Activated T-helper 1 cell treated with anti-CD3 and anti-CD28 coated beads, Interleukin-2, amount 50 U/mL, for 16 hours (primary cell): Measurements from ENCODE around the gene IRAK1.
A peak's percentile ranks its signal among the peaks of the same experiment; 100 is the strongest.

Experiments used
- DNase-seq, 2 donors: peaks; one replicate each; pipeline ENCODE4 v3.0.0-alpha.2; 2020; ENCODE audit warnings: low read depth in 1 of 2, low spot score in 1 of 2

IRAK1 gene

DNA sequence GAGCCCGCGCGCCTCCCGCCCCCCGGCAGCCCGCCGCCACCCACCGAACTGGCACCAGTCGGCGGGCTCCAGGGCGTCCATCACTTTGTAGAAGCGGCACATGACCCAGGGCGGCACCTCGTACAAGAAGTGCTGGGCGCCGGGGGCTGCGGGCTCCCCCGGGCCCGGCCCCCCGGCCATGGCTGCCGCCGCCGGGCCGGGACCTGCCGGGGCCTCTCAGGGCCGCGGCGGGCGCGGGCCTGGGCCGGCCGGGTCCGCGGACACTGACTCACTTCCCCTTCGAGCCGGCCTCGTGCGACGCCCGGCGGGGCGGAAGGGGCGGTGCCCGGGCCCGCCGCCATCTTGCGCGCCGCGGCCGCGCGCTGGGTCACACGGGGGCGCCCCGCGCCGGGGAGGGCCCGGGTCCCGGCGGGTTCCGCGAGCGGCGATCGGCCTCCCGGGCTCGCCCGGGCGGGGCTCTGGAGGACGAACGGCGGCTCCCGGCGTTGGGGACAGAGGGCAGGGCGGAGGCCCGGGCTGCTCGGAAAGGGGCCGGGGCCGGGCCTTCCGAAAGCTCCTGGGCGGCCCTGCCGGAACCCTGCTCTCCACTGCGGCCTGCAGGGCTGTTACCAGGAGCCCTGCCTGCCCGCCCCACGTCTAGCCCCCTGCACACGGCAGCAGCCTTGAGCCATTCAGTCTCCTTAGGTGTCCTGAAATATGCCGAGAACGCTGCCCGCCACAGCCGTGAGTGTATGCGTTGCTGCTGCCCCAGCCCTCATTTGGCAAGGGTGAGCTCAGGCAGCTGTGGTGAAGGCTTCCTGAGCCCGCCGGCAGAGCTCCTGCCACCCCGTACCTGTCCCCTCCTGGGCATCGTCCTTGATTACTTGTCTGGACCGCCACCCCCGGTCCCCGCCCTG, at the start of gene IRAK1:
Gene IRAK1 (minus strand): TSS at position 270 of the 896 bp plus-strand sequence. CDS start 90 bp downstream, at position 180.
- DNase-seq, result peak in 1 of 2 donors; percentile 49

DNA sequence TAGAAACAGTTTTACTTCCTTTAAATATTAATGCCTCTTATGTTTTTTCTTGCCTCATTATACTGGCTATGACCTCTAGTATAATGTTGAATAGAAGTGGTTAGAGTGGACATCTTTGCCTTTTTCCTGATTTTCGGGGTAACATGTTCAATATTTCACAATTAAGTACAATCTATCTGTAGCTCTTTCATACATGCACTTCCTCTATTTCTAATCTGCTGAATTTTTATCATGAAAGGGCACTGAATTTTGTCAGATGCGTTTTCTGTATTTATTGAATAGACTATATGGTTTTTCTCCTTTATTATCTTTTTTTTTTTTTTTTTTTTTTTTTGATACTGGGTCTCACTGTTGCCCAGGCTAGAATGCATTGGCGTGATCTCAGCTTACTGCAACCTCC, 48.9 kb upstream of the IRAK1 start:
- no peak for DNase-seq

DNA sequence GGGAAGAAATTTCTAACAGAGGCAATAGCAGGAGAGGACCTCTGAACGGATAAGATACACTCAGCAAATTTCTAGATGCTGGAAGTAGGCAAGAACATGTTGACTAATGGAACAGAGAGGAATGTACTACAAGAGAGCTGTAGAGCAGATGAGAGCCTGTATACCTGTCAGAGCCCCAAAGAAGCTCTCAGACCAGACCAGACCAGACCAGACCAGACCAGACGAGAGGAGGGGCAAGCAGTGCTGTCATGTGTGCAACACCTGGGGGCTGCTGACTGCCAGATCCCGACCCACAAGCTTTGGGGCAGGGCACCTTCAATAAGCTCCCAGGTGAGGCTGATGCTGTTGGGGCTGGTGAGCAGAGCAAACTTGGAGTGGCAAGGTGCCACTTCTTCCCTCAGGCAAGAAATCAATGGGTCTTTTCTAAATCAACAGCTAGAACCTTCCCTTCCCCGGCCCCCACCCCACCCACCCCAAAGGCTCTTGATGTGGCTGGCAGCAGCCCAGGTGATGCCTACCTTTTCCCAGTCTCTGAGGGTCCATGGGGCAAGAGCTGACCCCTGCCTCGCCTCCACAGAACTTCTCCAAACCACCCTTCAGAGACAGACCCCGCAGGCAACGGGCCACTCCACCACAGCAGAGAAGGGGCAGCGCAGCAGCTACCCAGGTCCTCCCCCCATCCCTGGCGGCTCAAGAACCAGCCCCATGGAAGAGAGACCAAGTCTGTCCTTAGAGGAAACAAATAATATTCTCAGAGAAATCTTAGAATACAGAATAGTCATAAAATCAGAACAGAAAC, 45.1 kb upstream of the IRAK1 start:
- DNase-seq, result no peak

DNA sequence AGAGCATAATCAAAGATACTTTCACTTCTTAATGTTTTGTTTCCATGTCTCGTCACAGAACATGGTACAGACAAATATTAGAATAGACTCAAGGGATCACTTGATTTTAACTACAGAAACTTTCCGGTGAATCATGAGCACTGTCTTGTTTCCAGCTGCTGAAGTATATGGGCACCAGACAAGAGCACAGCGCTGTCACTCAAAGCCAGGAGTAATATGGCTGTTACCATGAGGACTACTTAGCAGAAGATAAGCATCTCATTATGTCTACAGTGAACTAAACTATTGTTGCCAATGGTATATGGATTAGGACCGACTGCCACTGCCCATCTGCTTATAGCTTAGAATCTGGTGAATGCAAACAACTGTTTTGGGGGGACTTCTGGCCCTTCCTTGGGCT, 43.5 kb upstream of the IRAK1 start:
- DNase-seq, result no peak

DNA sequence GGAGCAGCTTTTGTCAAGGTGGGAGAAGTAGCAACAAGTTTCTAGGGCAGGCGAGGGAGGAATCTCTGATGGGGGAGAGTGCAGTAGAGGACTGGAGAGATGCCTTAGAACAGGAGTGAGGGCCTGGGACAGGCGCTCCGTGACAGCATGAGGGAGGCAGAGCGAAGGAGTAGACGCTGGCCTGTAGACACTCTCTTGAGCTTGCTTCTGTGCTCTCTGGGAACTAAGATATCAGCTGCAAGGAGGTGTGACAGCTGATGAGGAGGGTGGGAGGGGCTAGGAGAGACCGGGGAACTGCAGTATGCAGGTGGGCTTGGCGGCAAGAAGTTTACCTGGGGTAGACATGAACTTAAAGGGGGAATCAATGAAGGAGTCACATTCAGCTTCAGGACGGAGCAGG, 42.1 kb upstream of the IRAK1 start:
- DNase-seq, result no peak

DNA sequence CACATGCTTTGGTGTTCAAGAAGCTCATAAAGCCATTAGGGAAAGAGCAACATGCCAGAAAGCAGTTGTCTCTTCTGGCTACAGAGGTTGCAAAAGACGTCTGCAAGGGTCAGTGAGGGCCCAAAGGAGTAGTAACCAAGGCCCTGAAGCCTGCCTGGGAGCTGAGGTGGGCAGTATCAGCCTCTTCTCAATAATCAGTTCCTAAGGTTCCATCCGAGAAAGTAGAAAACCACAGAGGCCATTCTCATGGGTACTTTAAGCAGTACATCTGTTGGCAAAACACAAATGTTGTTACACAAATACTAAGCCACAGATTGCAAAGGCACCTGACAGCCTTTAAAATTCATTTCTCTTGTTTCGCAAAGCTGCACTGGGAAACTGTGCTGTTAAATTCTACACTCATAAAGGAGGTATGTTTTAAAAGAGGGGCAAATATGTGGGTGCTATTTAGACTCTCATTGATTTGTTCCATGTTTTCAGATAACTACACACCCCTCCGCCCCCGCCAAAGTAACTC, 40.1 kb upstream of the IRAK1 start:
- no peak for DNase-seq

DNA sequence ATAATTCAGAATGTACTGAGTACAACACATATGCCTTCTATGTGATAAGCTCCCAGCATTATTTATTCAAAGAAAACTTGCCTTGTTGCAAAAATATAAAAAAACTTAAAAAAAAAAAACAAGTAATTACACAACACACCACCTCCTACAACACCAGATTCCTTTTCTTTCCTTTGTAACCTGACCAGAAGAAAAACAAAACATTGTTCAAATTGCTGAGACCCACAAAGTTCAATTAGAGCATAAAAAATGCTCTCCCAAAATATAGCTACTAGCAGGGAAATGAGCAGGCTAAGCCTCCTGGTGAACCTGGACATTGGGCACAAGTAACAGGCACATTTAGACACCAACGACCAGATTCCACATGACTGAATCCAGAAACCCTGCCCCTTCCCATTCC, 39.5 kb upstream of the IRAK1 start:
- DNase-seq, result no peak

DNA sequence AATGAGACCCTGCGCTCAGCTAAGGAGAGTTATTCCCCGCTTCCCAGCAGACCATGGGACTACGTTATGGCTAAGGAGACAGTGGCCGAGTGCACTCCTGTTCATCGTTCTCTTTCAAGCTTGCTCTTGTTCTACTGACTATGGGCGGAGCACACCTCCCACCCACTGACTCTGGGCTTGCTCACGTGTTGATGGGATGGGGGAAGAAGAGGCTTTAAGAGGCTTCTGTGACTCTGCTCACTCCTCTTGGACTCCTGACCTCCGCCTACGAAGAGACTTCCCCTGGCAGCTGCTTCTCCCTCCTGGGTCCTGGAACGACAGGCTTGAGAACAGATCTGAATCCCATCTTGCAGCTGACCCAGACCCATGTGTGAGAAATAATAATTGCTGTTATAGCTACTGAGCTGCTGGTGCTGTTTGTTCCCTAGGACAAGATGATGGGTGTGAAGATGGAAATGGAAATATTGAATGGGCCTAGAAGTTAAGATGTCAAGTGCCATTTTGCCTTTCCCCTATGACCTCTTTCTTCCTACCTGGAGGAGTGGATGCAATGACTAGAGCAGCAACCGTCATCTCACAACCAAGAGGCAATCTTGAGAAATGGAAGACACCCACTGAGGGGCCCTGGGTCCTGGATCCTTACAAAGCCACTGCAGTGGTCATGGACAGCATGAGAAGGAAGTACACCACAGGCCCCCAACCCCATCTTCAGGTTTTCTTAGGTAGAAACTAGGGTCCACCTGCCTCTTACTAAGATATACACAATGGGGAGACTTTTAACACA, 38.7 kb upstream of the IRAK1 start:
- DNase-seq, result no peak

DNA sequence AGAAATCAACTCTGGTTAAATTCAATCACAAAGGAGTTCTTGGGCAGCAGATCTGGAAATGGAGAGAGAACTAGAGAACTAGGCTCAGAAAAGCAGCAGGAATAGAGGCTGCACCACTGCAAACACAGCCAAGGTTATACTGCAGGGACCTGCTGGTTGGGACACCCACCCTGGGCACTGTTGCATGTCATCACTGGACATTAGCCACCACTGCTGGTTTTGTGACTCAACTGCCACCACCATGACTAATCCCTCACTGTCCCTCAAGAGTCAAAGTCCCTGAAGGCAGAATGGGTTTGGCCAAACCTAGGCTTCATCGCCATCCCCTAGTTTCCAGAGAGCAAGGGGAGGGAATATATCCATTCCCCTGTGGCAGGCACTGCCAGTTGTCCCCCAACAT, 38.1 kb upstream of the IRAK1 start:
- no peak for DNase-seq

DNA sequence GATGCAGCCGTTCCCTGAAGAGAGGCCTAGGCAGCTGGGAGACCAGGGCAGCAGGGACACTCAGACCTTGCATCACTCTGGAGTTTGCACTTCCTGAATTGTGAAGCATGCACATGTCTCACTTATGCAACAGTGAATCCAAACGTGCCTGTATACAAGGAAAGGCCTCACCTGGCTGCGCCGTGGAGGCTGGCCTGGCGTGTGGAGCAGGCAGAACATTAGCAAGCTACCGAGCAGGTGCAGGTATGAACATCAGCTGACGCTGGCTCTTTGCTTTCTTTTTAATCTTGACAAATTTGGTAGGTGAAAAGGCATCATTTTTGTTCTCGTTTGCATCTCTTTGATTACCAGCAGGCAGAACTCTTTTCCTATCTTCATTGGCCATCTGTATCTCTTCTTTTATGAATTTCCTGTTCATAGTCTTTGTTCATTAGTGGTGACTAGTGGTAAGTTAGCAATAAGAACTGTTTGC, 37.1 kb upstream of the IRAK1 start:
- no peak for DNase-seq

DNA sequence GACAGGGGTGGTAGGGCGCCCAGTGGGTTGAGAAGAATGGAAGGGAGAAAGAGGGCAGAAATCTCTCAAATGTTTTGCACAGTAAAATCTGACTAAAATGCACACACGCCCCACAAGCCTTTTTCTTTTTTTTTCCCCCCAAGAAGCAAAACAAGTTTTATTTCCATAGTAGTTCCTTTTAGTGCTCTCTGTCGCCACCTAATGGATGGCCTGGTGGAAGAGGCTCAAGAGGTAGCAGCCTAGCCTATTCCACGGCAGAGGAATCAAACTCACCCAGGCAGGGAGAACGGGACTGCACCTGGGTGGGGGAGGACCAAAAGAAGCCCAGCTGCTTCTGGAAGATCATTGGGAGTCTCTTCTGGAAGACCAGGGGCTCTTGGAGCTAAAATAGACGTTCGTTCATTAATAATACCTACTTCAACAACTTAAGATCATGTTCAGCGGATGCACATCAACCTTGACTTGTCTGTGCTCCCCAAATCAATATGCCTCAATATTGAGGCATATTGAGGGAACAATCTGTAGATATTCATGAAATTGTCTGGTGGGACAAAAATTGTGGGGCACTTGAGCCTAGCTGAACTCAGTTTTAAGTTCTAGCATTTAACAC, 31.6 kb upstream of the IRAK1 start:
- peak; percentile 17 to 42 for DNase-seq

DNA sequence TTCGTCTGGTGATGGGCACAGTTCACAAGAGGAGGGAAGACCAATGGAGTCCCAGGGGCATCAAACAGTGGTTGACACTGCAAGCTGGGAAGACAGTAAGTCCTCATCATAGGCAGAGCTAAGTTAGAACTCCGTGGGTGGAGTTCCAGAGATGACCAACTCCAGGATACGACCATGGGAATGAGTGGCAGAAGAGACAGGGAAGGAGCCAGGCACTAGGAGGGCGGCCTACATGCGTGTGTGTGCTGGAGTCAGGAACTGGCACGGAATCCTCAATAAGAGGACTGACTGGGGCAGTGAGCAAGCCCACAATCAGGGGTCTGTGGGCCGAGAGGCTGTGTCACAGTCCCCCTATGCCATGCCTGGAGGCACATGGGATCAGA, 30.4 kb upstream of the IRAK1 start:
- no peak for DNase-seq

DNA sequence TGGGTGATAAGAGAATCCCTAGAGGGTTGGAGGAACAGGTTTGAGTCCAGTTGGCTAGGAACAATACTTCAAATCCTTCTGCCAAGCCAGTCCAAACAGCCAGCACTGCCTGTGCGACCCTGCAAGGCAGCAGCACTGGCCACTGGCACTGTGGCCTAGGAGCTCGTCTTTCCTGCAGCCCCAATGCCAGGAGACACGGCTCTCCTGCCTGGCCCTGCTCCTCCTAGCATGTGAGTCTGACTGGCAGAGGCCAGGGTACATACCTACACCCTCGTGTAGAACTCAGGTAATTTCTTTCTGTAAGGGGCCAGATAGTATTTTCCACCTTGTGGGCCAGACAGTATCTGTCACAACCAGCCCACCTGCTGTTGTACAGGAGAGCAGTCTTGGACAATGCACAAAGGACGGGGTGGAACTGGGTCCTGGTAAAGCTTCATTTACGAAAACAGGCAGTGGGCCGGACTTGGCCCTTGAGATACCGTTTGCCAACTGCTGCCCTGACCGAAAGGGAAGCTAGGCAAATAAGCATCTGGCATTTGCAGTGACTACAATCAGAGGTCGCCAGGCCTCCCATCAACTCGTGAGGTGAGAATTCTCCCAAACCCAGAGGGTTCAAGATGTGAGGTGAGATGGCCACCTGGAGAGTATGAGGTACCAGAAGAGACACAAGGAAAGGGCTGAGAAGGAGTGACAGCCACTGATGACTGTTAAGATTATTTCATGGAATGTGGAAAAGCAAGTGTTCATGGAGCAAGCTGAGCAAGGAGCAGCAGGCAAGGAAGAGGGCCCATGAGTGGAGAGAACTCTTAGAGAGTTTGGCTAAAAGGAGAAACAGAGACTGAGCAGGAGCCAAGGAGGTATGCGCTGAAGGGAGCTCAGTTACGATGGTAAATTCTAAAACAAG, 29.8 kb upstream of the IRAK1 start:
- DNase-seq, result no peak

DNA sequence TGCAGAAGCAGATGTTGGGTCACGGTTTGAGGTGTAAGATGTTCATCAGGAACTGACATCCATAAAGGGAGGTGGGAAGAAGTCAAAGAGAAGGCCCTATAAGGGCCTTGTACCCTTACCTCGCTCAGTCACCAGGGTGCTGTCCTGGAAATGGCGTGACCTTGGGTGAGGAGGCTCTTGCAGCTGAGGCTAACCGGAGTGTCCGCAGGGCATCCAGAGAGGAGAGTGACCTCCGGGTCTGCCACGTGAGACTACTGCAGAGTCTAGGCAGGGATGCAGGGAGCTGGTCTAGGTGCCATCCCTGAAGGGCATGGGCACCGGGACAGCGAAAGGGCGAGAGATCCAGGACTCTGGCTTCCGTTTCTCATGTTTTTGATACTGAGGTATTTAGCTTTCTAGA, 28.7 kb upstream of the IRAK1 start:
- DNase-seq, result no peak

DNA sequence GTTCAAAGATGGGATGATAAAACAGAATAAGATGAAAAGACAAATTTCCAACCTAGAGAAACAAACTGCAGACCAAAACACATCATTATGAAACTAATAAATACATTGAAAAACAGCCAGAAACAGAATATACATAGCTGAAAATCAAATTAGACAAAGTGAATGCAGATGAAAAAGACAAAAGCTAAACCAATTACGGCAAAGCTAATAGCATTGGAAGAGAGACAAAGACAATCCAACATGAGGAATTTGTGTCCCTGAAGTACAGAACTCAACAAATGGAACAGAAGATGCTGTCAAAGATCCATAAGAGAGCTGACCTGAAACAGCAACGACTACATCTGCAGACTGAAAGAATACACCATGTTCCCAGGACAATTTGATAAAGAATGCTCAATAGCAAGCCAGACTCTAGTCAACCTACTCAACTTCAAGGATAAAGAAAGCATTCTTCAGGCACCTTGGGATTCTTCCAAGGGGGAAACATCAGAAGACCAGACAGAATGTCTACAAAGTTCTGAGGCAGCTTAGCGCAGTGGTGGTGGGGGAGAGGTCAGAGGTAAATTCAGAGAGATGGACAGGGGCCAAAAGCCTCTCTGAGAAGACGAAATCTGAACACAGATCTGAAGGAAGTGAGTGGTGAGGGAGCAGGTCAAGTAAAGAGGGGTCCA, 27.4 kb upstream of the IRAK1 start:
- DNase-seq, result no peak

DNA sequence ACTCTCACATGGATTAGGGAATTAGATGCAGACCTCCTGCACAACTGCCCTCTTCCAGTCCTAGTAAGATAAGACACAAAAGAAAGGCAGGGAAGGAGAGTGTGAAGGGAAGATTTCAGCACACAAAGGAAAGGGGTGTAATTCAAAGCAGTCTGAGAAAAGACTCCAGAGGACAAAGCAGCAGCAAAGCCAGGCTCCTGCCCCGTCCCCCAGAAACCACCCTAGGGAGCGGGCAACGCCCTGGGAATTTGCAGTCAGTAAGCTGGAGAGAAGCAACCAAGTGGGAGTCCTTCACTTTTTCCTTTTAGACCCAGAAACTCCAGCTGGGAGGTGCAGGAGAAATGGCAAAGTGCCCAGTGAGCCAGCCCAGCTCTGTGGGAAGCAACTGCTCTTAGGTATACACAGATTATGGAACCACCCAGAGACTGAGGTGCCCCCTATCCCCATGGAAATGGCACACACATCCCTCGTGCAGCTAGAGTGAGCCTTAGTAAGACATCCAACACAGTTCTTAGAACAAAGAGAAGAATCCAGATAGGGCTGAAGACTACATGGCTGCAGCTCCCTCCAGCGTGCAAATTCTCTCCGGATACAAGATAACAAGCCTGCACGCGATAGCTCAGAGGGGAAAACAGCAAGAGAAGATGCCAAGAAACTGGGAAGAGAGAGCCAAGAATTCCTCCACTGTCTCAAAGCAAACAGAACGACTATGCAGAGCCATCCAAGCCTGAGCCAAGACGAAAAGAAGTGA, 26.5 kb upstream of the IRAK1 start:
- DNase-seq, result no peak

DNA sequence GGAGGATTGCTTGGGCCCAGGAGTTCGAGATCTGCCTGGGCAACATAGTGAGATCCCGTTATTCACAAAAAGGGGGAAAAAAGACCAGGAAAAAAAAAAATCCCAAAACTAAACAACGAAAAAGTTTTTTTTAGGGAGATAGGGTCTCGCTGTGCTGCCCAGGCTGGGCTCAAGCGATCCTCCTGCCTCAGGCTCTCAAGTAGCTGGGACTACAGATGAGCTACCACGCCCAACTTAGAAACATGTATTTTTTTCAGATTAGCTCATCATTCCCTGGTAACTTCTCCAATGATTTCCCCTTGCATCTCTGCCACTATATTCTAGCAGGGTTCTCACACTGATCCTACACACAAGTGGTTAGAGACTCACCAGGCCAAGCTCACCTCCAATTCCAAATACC, 24.4 kb upstream of the IRAK1 start:
- DNase-seq, result no peak

DNA sequence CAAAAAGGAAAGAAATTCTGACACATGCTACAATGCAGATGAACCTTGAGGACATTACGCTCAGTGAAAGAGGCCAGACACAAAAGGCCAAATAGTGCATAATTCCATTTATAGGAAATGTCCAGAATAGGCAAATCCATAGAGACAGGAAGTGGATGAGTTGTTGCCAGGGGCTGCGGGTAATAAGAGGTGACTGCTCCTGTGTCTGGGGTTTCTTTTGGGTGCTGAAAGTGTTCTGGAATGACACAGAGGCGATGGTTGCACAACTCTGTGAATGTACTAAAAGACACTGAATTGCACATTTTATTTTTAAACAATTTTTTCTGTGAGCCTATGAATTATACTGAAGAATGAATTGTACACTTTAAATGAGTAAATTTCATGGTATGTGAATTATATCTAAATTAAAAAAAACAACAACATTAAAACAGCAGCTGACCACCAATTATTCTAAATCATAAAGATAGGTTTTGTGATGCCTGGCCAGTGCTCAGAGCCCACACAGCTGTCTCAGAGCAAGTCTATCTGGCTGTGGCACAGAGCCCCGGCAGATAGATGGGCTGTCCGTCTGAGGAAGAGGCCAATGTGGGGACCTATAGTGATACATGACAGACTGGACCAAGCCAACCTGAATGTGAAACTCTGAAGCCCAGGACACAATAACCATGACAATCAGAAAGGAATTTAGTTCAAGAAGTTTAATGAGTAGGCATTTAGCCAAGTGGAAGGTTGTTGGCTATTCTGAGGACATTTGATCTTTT, 23.5 kb upstream of the IRAK1 start:
- DNase-seq, result no peak
